EL (cell line): Measurements from ENCODE around the gene PIGR.
"Not testable (repeated sequence)": the region's sequence is repeated elsewhere in the genome, so short reads cannot be mapped to it uniquely, and the experiment has no call there.

Experiments used
- DNase-seq: peaks from one replicate; pipeline ENCODE4 v3.0.0-alpha.2; 2016

PIGR gene

DNA sequence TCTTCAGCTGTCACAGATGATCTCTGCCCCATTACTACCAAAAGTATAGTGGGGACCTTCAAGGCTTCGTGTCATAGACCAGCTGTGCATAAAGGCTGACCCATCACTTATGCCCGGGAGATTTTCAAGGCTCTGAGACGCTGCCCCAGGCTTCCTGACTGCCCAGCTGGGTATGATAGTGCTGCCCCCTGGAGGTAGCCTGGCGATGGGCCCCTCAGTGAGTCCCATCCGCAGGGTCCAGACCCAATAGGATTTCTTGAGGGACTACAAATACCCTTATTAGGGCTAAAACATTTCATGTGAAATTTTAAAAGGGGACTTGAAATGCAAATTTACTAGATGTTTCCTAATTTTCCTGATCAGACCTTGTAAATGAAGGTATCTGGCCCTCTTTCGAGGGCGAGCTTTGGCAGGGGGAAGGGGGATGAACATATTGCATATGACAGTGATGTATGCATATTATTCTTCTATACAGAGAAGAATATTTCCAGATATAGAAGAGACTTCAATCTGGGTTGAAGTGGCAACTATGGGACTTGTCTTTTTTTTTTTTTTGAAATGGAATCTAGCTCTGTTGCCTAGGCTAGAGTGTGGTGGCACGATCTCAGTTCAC, 12.8 kb downstream of the PIGR start:
- peak; percentile 29 for DNase-seq

DNA sequence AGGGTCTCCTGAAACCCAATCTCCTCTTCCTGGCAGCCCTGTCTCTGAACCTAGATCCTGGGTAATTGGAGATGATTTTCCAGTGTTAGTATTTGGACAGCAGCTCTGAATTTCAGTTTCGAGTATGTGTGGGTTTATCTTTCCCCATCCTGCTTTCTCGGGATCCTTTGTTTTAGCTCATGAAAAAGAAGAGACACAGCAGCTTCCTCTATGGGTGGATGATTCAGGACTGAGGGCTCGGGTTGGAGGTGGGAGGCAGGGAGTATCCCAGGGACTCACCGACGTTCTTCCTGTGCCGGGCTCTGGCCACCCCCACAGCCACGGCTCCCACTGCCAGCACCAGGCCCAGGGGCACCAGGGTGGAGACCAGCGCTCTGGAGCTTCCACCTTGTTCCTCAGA, 14.1 kb downstream of the PIGR start:
- DNase-seq: no peak

DNA sequence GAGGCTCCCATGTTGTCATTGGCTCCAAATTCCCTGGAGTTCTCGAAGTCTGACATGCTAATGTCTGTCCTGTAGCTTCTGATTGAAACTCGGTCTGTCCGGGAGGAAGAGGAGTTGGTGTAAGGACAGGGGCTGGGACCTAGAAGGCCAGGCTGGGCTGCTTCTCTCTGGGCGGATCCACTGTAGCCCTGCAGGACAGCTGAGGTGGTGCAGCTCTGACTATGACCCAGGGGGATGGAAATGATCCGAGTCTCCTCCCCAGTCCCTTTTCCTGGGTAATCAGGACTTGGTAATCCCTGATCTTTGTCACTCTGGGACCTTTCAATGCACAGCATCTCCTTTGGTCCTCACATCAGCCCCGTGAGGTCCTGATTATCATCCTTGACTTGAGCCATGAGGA, 14.6 kb downstream of the PIGR start:
- no peak for DNase-seq

DNA sequence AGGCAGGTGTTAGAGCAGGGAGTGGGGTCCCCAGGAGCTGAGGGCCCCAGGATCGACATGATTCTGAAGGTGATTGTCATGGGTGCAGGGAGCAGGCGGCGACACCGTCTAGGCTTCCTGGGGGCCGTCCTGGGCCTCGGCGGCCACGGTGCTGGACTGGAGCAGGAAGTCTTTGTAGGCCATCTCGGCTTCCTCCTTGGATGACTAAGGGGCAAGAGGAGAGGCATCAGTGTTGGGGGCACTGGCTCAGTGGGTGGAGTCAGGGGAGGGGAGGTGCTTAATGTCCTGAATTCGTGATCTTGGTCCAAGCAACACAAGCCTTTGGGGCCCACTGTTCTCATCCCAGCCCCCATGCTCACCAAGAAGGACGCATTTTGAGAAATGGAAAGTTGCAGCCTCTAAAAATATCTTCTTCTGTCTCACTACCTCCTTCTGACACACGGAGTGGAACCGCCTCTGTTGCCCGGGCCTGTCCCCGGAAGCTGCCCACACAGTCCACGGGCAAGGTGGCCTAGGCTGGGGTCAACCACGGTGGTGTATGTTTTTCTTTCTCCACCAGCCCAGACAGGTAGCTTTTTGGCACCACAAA, 16.0 kb downstream of the PIGR start:
- DNase-seq: no peak

DNA sequence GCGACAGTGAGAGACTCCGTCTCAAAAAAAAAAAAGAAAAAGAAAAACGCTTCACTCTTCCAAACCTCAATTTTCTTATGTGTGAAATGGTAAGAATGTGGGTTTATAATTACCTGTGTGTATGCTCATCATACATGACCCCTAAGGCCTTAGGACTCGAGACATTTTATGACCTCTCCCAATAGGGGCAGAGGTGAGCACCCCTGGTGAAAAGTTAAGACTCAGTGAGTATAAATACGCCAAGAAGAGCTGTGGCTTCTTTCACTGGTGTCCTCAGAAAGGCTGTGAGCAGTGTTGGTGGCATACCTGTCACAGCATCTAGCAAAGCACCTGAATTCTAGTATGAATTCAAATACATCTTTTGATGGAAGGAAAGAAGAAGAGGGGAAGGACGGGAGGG, 16.7 kb downstream of the PIGR start:
- DNase-seq: no peak

DNA sequence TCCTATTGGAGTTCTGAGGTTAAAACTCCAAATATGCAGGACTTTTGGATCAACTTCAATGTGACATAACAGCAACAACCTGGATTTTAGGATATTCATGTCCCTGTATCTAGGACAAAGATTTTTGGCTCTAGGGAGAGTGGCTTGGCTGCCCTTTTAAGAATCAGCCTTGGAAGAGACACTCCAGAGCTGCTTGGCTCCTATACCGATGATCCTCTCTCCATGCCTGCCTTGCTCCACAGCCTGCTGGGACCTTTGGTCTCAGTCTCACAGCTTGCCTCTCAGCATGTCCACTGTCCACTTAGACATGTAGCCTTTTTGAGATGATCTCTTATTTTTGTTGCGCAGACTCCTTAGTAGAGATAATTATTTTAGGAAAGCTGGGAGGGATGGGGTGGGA, 20.0 kb downstream of the PIGR start:
- no peak for DNase-seq

DNA sequence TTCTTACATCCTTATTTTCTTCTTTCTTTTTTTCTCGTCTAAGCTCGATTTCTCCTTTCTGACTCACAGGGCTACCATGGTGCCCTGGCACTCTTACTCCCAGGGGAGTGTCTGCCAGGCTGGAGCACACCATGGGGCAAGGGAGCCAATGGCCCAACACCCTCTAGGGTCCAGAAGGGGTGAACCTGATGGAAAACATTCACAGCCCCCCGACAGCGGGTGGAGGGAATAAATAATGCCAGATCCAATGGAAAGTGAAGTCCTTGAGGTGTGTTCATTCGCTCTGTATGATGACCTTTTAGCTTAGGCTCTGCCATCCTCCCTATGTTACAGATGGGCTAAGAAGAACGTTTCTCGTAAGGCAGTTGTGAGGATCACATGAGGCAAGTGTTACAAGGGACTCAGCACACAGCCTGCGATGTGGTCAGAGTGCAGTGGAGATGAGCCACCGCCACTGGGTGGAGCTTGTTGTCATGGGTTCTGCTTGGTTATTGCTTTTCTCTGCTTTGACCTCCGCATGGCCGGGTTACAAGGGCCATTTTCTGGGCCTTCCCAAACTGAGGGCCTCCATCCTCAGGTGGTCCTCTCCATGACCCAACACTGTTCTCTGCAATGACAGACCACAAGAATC, 21.0 kb downstream of the PIGR start:
- no peak for DNase-seq

DNA sequence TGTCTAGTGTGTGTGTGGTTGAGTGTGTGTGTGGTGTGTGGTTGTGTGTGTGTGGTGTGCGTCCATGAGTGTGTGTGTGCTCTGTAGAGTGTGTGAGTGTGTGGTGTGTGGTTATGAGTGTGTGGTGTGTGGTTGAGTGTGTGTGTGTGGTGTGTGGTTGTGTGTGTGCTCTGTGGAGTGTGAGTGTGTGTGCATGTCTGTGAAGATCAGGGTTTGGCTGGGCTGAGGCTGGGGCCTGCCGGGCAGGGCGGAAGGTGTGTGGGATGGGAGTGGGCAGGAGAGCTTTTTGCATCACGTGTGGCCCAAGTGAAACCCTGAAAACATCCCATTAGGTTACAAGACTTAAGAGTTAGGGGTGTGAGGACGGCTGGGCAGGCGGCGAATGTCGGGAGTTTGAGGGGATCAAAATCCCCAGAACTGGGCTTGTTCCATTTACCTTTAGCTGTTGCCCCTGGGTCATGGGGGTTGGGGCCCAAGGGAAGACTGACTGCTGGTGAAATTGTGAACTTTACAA, 21.6 kb downstream of the PIGR start:
- DNase-seq: no peak

DNA sequence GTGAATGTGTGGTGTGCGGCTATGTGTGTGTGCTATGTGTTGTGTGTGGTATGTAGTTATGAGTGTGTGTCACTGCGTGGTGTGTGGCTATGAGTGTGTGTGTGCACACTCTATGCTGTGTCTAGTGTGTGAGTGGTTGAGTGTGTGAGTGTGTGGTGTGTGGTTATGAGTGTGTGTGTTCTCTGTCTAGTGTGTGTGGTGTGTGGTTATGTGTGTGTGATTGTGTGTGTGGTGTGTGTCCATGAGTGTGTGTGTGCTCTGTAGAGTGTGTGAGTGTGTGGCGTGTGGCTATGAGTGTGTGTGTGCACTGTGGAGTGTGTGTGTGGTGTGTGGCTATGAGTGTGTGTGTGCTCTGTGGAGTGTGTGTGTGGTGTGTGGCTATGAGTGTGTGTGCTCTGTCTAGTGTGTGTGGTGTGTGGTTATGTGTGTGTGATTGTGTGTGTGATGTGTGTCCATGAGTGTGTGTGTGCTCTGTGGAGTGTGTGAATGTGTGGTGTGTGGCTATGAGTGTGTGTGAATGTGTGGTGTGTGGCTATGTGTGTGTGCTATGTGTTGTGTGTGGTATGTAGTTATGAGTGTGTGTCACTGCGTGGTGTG, 22.2 kb downstream of the PIGR start:
- not testable (repeated sequence) for DNase-seq

DNA sequence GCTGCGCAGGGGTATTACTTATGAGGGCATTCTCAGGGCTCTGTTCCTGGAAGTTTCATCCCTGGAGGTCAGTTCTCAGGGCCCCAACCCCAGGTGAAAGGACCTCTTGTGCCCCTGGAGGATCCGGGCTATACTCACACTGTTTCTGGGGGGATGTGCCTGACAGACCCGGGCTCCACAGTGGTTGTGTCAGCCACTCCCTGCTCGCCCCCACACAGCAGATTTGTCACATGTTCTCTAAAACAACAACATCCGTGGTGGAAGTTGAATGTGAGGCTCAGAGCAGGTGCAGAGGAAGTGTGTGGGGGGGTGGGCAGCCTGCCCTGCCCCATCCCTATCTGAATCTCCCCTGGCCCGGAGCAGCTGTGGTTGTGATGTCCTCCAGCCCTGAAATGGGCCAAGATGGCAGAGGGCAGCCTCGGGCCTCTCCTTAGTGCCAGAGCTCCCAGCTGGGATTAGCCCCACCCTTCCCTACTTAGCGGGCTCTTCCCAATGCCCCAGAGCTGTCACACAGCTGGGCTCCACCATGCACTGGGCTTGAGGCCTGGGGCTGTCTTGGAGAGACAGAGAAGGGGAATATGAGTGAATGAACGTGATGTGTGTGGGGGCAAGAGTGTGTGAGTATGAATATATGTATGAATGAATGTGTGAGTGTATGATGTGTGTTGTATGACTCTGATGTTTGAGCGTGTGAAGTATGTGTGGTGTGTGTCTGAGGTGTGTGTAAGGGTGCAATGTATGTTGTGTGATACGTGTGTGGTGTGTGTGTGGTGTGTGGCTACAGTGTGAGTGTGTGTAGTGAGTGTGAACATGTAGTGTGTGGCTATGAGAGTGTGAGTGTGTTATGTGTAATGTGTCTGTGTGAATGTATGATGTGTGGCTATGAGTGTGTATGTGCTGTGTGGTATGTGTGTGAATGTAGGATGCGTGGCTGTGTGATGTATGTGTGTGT, 23.0 kb downstream of the PIGR start:
- no peak for DNase-seq

DNA sequence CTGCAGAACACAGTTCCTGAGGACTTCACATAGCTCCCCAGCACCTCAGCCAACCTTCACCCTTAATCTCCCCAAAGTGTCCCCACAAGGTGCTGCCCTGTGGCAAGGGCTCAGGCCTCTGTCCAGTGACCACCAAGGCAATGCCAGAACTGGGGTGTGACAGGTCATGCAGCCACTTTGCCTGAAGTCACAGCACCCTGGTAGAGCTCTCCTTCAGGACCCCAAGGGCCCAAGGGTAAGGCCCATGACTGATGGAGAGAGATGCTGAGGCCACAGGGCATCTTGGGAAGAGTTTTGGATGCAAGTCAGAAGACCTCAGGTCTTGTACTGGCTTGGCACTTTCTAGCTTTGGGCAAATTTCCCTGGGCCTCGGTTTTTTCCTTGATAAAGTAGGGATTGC, 23.7 kb downstream of the PIGR start:
- DNase-seq: no peak

DNA sequence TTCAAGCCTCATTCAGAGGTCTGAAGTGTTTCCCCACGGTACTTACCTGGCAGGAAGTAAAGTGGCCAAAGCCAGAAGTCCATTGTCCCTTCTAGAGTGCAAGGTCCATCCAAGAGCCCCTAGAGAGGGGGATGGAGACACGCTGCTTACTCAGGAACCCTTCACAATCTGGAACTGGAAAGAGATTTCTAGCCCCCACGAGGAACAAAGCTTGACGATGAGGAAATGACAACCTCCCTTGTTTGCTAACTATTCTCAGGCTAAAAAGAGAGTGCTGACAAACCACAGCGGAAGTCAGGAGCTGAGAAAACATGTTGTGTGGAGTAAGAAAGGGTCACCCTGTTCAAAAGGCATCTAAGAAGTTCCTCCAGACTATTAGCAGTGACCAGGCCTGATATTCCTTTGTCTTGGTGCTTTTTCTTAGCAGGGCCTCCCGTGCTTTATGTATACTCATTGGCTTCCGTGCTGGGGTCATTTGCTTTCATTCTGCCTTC, 24.4 kb downstream of the PIGR start, which contains the start of gene FCMR:
FCMR (minus strand) TSS at position 170 of the 494 bp plus-strand sequence; CDS start at position 83, 87 bp downstream.
- DNase-seq: no peak

DNA sequence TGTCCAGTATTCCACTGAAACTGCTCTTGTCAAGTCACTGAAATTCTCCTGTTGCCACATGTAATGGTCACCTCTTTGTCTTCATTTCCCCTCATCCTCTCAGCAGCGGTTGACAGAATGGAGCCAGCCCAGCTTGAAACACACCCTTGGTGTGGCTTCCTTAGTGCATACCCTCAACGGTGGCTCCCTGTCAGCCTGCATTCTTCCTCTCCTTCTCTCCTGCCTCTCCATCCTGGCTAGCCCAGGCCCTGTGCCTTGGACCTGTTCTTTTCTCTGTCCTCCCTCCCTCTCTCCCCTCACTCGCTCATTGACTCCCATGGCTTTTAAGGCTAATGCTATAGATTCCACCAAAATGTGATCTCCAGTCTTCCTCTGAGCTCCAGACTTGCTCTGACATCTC, 28.2 kb downstream of the PIGR start:
- DNase-seq: no peak

DNA sequence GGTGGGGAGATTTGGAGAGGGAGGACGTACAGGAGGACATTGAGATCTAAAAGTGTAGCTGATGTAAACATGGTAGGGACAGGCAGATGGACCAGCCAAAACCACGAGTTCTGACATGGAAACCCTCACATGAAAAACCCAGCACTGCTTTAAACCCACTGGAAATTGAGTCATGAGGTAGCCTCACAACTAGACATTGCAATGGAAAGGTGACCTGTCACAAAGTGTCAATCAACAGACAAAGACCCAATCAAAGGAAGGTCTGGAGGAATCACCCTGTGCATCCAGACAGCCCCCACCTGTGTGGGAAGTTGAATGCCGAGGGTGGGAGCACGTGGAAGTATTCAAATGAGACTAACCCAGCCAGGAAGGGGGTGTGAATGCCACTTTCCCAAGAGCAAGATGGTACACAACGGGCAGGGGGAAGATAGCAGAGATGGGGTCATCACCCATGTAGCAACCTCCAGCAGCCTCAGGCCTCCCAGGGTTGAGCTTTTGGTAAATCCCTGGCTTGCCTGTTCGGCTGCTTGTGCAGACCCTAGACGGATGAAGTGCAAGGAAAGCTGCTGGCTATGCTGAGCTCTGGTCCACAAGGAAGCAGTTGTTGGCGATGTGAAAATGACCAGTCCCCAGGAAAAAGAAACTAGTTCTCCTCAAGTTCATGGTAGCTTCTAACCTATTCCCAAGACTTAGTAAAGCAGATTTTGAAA, 30.1 kb downstream of the PIGR start:
- DNase-seq: no peak

DNA sequence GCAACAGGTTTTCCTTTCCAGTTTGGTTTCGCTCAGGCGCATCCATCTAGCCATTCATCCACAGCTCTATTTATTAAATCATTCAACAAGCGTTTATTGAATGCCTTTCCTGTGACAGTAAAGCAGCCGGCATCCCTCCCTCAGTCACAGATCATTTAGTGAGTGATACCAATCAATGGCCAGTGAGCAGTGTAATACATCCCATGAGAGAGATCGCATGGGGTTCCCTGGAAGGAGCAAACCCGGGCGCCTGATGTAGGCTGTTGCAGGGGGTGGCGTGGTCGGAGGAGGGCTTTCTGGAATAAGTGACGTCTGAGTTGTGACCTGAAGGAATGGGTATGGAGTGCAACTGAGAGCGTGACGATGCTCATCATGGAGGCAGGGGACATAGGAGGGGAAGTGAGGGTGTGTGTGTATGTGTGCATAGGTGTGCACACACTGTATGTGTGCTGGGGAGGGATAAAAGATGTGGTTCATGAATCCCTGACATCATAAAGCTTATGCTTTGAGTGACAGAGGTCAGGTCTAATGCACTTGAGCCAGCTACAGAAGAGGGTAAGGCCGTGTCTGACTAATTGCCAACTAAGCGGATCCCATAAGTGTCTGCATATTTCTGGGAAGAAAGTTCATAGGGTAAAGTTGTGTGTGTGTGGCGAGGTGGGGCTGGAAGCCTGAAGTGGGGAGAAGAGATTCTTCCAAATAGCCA, 31.1 kb downstream of the PIGR start:
- no peak for DNase-seq

DNA sequence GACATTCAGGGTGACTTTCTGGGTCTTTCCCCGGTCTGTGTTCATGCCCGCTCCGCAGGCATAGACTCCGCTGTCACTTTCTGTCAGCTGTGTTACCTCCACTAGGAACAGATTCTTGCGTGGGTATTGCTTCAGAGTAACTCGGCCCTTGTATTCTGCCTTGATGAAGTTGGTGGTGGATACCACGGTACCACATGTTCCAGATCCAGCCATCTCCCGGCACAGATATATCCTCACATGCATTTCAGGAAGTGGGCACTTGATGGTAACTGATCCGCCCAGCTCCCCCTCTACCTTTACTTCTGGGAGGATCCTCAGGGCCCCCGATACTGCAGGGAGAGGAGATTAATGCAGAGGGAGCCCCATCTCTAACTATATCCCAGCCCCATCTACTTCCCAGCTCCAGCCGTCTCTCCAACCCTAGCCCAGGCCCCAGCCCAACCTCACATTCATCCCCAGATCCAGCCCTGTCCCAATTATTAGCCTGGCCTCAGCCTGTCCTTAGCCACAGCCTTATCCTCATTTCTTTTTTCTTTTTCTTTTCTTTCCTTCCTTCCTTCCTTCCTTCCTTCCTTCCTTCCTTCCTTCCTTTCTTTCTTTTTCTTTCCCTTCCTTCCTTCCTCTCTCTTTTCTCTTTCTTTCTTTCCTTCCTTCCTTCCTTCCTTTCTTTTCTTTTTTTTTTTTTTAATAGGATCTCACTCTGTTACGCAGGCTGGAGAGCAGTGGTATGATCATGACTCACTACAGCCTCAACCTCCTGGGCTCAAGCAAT, 32.3 kb downstream of the PIGR start:
- DNase-seq: no peak

DNA sequence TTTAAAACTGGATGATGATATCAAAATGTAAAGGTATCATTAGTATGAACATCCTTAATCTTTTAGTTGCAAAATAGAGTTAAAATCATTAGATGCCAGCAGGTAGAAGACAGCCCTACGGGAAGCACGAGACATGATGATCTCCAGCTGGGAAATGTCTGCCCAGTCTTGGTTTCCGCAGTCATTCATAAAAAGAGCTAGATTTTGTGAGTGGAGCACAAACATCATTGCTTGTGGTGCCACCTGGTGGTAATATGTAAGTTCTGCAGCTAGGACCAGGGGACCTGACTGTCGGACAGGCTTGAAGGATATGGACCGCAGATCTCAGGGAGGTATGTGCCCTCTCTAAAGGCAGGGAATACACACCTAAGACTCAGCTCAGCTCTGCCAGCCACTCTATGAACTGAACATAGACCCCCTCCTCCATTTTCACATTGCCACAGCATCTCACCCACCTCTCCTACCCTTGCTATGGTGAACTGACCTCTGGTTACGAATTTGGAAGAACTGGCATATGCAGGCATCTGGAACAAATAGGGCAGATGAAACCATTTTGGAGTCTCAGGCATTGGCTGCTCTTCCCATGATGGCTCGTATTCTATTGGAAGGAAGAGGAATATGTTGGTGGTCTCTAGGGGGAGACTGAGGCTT, 33.7 kb downstream of the PIGR start:
- DNase-seq: peak; percentile 74

DNA sequence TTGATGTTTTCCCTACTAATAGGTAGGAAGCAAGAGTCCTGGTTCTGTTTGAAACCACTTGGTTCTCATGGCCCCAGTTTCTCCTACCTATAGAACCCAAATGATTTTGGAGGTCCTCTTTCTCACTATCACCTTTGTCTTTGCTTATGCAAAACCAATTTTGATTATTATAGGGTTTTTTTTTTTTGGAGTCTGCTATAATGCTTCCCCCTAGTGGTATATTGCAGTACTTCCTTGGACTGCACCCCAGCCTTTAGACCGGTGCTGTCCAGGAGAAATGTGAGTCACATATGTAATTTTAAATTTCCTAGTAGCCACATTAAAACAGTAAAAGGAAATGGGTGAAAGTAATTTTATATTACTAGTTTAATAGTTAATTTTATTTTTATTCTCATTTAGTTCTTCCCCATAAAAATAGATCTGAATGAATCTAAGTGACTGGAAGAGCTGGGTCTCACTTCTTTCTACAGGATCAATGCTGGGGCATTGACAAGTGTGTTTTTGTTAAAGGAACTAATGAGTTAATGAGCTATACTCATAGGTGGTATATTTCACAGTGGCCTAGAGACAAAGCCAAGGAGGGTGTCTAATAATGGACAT, 35.1 kb downstream of the PIGR start:
- DNase-seq: peak; percentile 70

DNA sequence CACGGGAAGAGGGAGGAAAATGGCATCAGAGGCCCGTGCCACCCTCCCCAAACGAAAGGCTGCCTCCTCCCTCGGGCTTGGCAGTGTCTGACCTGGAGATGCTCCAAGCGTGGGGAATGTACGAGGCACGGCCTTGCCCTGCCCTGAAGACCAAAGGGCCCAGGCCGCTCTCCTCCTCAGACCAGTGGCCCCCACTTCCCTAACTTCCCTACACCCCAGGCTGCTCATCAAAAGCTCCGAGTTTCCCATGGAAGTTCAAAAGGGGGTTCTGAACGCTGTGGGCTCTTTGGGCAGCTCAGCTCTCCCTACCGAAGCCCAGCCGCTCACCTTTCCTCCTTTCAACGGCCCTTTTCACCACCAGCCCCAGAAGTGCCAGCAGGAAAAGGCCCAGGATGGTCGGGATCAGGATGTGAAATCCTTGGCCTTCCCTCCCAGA, 36.4 kb downstream of the PIGR start:
- DNase-seq: no peak
